ENCODE results near the gene SOCS7.
A peak's percentile ranks its signal among the peaks of the same experiment; 100 is the strongest.
"Not testable (repeated sequence)": the region's sequence is repeated elsewhere in the genome, so short reads cannot be mapped to it uniquely, and the experiment has no call there.

SOCS7 gene

DNA sequence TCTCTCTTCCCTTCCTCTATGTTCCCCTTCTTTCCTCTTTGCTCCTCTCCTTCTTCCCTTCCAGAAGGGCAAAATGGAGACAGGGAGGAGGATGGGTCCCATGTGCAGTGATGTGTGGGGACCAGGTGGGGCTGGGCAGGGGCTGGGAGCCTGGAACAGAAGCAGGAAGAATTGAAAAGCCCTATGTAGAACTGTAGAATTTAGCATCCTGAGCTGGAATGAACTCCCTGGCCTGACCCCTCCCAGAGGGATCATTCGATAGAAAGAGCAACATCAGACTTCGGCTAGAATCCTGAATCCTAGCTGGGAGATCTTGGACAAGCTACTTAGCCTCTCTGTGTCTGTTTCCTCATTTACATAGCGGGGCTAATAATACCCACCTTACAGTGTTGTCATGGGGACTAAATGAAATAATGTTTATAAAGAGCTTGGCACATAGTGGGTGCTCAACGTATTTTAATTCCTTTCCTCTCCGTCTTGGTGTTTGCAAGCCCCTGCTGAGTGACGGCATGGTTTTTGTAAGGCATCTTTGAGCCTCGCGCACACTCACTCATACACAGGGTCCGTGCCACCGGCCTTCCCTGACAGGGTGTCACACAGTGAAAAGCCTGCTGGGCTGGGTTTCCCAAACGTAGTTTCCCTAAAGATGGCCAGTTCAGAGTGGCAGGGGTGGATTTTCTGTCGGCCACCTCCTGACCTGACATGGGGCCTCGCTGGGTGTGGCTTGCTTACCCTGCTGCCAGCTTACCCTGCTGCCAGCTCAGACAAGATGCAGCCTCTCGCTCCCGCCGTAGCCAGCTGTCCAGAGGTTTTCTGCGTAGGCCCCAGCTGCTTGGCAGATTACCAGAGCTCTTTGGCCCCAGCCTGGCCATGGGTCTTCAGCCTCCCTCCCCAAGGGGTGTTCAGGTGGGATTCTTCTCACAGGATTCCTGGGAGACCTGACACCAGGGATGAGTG is 70.5 kb downstream of the SOCS7 start:
- DNase-seq, result no peak

DNA sequence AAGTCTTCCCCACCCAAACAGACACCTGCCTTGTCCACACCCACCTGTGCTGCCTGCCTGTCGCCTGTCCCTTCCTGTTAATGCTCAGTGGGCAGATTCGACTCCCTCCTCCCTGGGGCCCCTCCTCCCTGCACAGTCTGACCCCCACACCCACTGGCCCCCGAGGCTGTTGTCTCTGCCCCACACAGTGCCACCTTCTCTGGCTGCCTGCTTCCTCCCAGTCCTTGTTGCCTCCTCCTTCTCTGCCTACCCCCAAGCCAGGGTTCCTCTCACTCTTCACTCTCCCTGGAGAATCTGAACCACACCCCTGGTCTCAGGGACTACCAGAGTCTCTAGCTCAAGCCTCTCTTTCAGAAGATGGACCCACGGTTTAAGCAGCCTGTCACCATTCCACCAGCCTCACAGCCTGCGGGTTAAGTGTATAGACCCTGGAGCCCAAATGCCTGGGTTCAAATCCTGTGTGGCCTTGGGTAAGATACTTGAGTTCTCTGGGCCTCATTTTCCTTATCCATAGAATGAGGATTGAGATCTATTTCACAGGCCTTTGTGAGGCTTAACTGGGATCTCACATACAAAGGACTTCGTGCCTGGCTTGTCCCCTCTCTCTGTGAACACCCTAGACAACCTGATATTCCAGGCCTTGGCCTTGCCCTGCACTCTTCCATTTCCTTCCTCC is 72.8 kb downstream of the SOCS7 start:
- DNase-seq, result no peak

DNA sequence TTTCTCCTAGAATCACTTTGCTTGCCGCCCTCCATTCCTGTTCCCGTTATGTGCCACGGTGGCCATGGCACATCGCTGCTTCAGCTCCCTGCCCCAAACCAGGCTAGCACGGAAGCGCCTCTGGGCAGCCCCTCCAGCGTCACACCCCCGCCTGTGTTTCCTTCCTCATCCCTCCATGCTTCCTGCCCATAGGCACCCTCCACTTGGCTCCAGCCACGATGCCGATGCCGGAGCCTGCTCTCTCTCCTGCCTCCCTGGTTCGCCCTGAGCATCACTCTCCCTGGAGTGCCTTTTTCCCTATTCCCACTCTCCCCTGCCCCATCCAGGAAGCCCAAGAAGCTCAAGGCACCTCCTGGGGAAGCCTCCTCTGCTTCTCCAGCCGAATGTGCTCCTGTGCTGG is 73.4 kb downstream of the SOCS7 start:
- no peak for DNase-seq

- no peak for DNase-seq
These were observed 74.1 kb downstream of the SOCS7 start for GRCh38 chr17:38425744-38426143.

DNA sequence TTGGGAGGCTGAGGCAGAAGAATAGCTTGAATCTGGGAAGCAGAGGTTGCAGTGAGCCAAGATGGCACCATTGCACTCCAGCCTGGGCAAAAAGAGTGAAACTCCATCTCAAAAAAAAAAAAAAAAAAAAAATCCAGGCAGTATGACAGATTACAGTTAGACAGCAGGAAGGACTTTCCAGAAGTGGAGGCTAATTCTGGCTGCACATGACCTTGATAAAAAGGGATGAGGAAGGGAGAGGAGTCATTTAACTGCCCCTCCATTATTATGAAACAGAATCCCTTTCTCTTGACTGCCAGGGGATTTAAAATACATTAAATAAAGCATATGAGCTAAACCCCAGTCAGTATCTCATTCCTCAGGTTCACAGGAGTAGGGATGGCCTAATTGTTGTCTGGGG is 74.8 kb downstream of the SOCS7 start:
- no peak for DNase-seq

- no peak for DNase-seq
These were observed 75.7 kb downstream of the SOCS7 start for GRCh38 chr17:38427160-38427949.

GRCh38 chr17:38428112-38428642 is 76.5 kb downstream of the SOCS7 start, which contains the start of gene ARHGAP23:
ARHGAP23 (plus strand) TSS chr17:38428464; CDS start chr17:38428486, 22 bp downstream.
- DNase-seq, result peak; percentile 22

DNA sequence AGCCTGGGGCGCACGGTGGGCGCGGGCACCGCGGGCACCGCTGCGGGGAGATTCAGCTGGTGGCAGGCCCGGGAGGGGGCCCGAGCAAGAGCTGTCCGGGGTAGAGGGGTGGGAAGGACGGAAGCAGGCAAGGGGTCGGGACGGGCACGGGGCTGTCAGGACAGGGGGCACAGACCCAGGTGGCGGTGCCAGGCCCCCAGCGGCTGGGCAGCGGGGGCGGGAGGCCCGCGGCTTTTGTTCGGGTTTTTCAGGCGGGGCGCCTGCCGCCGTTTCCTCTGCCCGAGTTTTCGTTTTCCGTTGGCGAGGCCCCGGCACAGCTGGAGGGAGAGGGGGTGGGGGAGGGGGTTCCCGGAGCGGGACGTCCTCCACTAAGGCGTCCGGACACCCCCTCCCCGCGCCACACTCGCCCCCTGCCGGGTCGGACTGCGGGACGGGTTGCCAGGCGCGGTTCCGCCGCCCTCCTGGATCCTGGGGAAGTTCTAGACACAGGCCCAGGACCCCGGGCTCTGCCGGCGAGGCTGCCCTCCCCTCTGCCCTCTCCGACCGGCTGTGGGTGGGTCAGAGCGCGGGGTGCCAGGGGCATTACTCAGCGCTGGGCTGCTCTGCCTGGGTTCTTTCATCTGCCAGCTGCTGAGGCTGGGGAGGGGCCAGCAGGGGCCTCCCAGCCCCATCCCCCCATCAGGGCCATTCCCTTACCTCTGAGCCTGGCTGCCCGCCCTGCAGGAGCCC is 77.2 kb downstream of the SOCS7 start:
- DNase-seq, result no peak

DNA sequence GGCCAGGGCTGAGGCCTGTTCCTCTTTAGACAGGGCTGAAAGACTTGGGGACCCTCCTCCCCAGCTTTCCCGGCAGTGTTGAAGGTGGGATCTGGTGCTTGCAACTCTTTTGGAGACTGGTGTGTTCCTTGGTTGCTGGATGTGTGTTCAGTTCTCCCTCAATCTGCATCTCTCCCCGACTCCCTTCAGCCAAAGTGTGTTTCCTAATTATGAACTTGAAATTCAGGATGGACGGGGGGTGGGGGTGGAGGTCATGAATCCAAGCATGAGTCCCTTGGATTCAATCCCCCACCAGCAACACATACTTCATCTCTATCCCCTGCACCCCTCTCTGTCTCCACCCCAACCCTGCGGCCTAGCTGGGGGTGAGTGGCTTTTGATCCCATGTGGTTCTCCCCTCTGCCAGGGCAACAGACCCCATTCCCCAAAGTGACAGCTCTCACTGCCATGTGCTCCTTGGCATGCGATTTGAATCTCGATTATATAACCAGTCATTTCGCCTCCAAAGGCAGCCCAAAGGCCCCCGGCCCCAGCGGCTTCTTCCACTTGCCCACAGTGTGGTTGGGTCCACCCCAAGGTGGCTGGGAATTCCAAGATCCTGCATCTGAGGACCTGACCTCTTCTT is 77.9 kb downstream of the SOCS7 start:
- no peak for DNase-seq

- no peak for DNase-seq
These were observed 78.7 kb downstream of the SOCS7 start for GRCh38 chr17:38430316-38430715.

DNA sequence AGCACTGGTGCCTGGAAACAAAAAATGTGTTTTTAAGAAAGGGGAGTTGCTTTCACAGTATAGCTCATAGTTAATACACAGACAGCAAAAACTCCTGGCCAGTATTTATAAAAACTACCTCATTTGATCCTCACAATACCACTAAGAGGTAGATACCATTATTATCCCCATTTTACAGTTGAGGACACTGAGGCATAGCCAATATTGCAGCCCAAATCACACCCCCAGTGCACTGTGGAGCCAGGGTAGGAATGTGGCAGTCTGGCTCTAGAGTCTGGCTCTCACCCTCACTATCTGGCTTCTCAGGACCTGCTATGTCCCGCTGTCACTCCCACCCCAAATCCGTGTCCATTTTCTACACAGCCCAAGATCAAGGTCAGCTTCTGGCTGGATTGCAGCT is 79.2 kb downstream of the SOCS7 start:
- DNase-seq, result no peak

DNA sequence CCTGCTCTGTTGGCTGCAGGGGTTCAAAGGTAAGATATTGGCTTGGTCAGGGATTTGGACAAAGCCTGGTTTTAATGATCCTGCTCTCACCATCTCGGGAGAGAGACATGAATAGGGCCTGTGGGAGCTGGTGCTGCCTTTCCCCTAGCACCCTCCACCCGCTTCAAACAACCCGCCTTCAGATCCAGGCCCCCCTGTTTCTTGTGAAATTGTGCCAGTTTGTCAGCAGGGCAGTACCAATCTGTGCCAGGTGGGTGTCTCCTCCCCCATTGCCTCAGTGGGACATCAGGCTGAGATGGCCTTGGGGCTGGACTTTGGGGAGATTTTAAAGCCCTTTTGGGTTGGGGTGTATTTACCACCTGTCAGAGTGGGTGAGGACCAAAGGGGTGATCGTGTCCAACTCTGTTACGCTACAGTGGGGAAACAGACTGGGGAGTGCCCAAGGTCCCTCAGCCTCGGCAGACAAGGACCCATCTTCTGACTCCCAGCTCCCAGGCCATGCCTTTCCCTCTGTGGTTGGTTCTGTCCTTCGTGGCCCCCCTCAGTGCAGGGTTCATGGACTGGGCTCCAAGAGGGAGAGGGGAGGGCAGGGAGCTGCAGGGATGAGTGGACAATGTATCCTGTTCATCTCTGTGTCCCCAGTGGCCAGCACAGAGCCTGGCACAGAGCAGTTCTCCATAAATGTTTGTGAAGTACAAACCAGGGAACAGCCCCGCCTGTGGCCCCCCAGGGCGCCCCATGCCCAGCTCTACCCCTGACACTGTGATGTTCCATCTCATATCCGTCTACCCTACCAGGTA is 79.9 kb downstream of the SOCS7 start:
- DNase-seq, result no peak

- no peak for DNase-seq
These were observed 82.6 kb downstream of the SOCS7 start for GRCh38 chr17:38434178-38434665.

DNA sequence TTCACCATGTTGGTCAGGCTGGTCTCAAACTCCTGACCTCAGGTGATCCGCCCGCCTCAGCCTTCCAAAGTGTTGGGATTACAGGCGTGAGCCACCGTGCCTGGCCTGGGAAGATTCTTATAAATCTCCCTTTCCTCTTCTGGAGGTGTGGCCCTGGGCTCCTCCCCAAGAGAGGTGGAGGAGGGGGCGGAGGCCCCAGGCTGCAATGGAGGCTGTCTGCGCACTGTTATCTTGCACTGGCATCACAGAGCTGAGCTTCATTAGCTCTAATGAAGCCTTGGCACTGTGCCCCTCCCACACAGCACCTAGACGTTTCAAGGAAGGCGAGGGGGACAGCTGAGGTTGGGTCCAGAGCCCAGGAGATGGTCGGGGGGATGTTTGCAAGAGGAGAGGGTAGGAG is 84.2 kb downstream of the SOCS7 start:
- DNase-seq, result no peak

DNA sequence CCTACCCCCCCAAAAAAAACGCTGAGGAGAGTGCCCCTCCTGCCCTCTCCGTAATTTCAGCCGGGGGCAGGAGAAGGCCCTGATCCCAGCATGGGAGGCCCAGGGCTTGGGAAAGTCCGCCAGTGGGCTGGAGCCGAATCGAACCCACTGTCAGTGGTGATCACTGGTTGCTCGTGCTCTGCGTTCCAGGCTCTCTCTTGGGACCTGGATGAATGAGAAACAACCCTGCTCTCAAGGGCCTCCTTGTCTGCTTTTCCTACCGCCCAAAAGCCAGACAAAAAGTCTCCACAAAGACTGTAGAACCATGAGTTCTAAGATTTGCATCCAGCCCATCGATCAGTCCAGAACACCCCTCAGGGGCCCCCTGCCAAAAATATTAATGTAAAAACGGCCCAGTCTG is 84.7 kb downstream of the SOCS7 start:
- DNase-seq, result no peak

GRCh38 chr17:38437313-38437712 is 85.7 kb downstream of the SOCS7 start:
- DNase-seq, result not testable (repeated sequence)

GRCh38 chr17:38439436-38439835 is 87.8 kb downstream of the SOCS7 start:
- DNase-seq, result no peak

DNA sequence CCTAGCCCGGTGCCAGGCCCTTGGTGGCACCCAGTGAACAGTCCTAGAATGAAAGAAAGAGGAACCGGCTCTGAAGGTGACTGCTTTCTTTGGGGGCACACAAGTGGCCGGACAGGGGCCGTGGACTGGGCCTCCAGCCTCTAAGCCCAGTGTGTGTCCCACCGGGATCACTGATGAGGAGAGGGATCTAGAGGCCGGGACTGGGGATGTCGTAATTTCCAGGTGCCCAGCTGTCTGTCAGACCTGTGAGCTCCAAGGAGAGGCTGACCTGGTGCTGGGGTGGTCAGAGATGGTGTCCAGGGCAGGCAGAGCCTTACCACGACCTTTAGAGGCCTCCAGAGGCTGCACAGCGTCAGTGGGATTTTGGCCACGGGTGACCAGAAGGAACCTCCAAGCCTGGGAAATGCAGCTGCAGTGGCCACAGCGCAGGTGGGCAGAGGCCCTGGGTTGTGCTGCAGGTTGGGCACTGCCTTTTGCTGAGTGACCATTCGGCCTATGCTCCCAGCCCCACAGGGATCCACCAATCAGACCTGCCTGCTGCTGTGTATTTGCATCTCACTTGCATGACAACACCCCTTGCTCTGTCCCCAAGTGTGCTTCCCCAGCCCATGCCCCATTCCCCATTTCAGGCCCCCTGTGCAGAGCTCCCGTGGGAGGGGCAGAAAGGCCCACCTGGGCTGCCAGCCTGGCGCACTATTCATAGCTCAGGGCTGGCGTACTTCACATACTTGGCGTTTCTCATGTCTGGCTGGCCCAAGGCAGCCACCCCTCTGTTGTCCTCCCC is 89.2 kb downstream of the SOCS7 start:
- no peak for DNase-seq

- no peak for DNase-seq
These were observed 89.9 kb downstream of the SOCS7 start for GRCh38 chr17:38441429-38442061.
